Kidney epithelial cell (primary cell): ENCODE data around the gene ANKRD55. TPM values are rescaled to one million over a fixed set of nuclear protein-coding genes. Genes with fewer than 3 reads are reported as not detected.

Experiments used
- DNase-seq: peaks from one replicate; pipeline ENCODE4 v3.0.0-alpha.2; 2010; ENCODE audit warnings: low read depth
- H3K27me3 ChIP-seq: 2 replicates; pipeline ENCODE4 v1.6.0; 2011; ENCODE audit warnings: low read length; ENCODE audit not compliant: control insufficient read depth, insufficient read depth
- H3K36me3 ChIP-seq: 2 replicates; pipeline ENCODE4 v1.5.1; 2011; ENCODE audit warnings: low read length; ENCODE audit not compliant: control insufficient read depth, insufficient read depth
- H3K4me3 ChIP-seq: 2 replicates; pipeline ENCODE4 v1.5.1; 2011; ENCODE audit warnings: low read depth, mild to moderate bottlenecking, control low read depth, low read length
- total RNA-seq: library from RNA; depleted of rRNA; stranded (reverse); fragments of >200 nt; gene quantifications from 2 replicates; pipeline ENCODE4 v1.2.3, GENCODE V29; 2015
- TF ChIP-seq, protein P1 (sequence below): IDR thresholded peaks from 2 replicates; pipeline ENCODE4 v1.5.1; 2011; ENCODE audit warnings: mild to moderate bottlenecking, moderate library complexity, low read length, control low read depth, inconsistent platforms; ENCODE audit not compliant: insufficient read depth, poor library complexity, severe bottlenecking

Gene ANKRD55
- total RNA-seq, 1 donor from 2014 or later = not detected

GRCh38 chr5:56050551-56051255 is 182.4 kb downstream of the ANKRD55 start:
- no peak overlapping the region for H3K4me3 ChIP-seq
- no peaks in the 10 kb centered on the region for H3K36me3 ChIP-seq
- DNase-seq = no peak
- no peaks in the 10 kb centered on the region for H3K27me3 ChIP-seq
- TF ChIP-seq, protein P1, sequence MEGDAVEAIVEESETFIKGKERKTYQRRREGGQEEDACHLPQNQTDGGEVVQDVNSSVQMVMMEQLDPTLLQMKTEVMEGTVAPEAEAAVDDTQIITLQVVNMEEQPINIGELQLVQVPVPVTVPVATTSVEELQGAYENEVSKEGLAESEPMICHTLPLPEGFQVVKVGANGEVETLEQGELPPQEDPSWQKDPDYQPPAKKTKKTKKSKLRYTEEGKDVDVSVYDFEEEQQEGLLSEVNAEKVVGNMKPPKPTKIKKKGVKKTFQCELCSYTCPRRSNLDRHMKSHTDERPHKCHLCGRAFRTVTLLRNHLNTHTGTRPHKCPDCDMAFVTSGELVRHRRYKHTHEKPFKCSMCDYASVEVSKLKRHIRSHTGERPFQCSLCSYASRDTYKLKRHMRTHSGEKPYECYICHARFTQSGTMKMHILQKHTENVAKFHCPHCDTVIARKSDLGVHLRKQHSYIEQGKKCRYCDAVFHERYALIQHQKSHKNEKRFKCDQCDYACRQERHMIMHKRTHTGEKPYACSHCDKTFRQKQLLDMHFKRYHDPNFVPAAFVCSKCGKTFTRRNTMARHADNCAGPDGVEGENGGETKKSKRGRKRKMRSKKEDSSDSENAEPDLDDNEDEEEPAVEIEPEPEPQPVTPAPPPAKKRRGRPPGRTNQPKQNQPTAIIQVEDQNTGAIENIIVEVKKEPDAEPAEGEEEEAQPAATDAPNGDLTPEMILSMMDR = no peak

Other genes starting within 250 kb of the ANKRD55 start
- 139 and 166 TPM in 2 replicates for gene IL6ST, start 238.4 kb downstream of the ANKRD55 start, total RNA-seq